Activated CD4-positive, alpha-beta memory T cell treated with anti-CD3 and anti-CD28 coated beads, Interleukin-2, amount 10 ng/mL, durations not matched to agents 7 days and 5 days (primary cell): Measurements from ENCODE around the gene TAOK3. TPM values are rescaled to one million over a fixed set of nuclear protein-coding genes. Genes with fewer than 3 reads are reported as not detected.
A peak's percentile ranks its signal among the peaks of the same experiment; 100 is the strongest.

Source experiments
- CTCF ChIA-PET: fragments of 350-600 bp; sonication (Branson Sonifier 250); formaldehyde crosslinking; loops from one replicate; lab custom pipeline; 2021; ENCODE audit warnings: antibody characterized with exemption, inconsistent platforms; lab: Charles Lee
- POLR2A ChIA-PET: fragments of 350-600 bp; sonication (Branson Sonifier 250); formaldehyde crosslinking; loops from one replicate; lab custom pipeline; 2021; ENCODE audit warnings: antibody characterized with exemption; lab: Charles Lee
- DNase-seq: peaks from one replicate; pipeline ENCODE4 v3.0.0-alpha.2; 2020
- H3K27ac Mint-ChIP-seq: one replicate; pipeline ENCODE4 v1.8.0; 2021; ENCODE audit warnings: mild to moderate bottlenecking, mixed read lengths
- H3K27me3 Mint-ChIP-seq: one replicate; pipeline ENCODE4 v1.8.0; 2021; ENCODE audit warnings: mixed read lengths
- H3K36me3 Mint-ChIP-seq: one replicate; pipeline ENCODE4 v1.8.0; 2021; ENCODE audit warnings: low read depth, mixed read lengths
- H3K4me1 Mint-ChIP-seq: one replicate; pipeline ENCODE4 v1.8.0; 2021; ENCODE audit warnings: mixed read lengths
- H3K4me3 Mint-ChIP-seq: one replicate; pipeline ENCODE4 v1.8.0; 2021; ENCODE audit warnings: mild to moderate bottlenecking, mixed read lengths
- H3K9me3 Mint-ChIP-seq: one replicate; pipeline ENCODE4 v1.8.0; 2021; ENCODE audit warnings: mixed read lengths
- total RNA-seq, 2 experiments: library from RNA; stranded (reverse); gene quantifications; one replicate each; pipeline ENCODE4 v1.2.3, GENCODE V29; 2021

The TAOK3 gene
- total RNA-seq, 2 experiments from 2014 or later = 61.9 to 65.5 TPM

GRCh38 chr12:118107694-118108093 lies 265.0 kb downstream of the TAOK3 start:
- Mint-ChIP-seq H3K27ac (no peak overlapping the region), H3K4me3 (no peak overlapping the region), H3K4me1 (peaks cover 6% of the 10 kb centered on the region), H3K36me3 (no peaks in the 10 kb centered on the region), H3K27me3 (peaks cover 8% of the 10 kb centered on the region), H3K9me3 (no peaks in the 10 kb centered on the region)
- DNase-seq = no peak
- POLR2A ChIA-PET = interaction anchor here (1.2 kb wide), 1 partner anchor 43 kb away, joined by 3 read pairs; no protein-coding TSS in a partner anchor
- CTCF ChIA-PET = no interaction called here

DNA sequence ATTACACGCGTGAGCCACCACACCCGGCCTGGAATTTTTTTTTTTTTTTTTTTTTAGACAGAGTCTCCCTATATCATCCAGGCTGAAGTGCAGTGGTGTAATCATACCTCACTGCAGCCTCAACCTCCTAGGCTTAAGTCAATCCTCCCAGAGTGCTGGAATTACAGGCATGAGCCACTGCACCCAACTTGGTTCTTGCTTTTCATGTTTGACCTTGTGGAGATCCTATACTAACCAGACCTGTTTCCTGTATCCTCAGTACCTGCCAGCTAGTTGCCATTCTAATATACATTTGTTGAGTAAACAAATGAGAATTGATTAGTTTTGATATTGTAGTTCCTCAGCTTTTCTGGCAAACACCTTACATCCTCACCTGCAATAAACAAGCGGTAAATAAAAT lies 265.7 kb downstream of the TAOK3 start:
- peaks cover 13% of the 10 kb centered on the region for H3K27me3 Mint-ChIP-seq
- H3K36me3 Mint-ChIP-seq = no peaks in the 10 kb centered on the region
- ChIA-PET CTCF (no interaction called here), POLR2A (no interaction called here)
- H3K4me3 Mint-ChIP-seq = no peak overlapping the region
- peaks cover 6% of the 10 kb centered on the region for H3K4me1 Mint-ChIP-seq
- no peak for DNase-seq
- H3K9me3 Mint-ChIP-seq = no peaks in the 10 kb centered on the region
- no peak overlapping the region for H3K27ac Mint-ChIP-seq

GRCh38 chr12:118103601-118104382 lies 268.9 kb downstream of the TAOK3 start, which contains the start of gene VSIG10:
Gene VSIG10, minus strand, starts transcription at chr12:118104011. Its CDS starts 340 bp downstream, at chr12:118103671.
- no peak within 1 kb of the TSS for H3K27ac Mint-ChIP-seq
- H3K4me3 Mint-ChIP-seq = peak within 1 kb of the TSS; percentile 71
- no peaks in the 10 kb centered on the region for H3K36me3 Mint-ChIP-seq
- CTCF ChIA-PET = interaction anchor here (1.0 to 1.3 kb wide), 2 partner anchors 16 to 38 kb away, joined by 3 to 4 read pairs; no protein-coding TSS in a partner anchor
- no peaks in the 10 kb centered on the region for H3K9me3 Mint-ChIP-seq
- DNase-seq = peak; percentile 25
- POLR2A ChIA-PET = no interaction called here
- H3K4me1 Mint-ChIP-seq = peaks cover 6% of the 10 kb centered on the region
- H3K27me3 Mint-ChIP-seq = peaks cover 13% of the 10 kb centered on the region

DNA sequence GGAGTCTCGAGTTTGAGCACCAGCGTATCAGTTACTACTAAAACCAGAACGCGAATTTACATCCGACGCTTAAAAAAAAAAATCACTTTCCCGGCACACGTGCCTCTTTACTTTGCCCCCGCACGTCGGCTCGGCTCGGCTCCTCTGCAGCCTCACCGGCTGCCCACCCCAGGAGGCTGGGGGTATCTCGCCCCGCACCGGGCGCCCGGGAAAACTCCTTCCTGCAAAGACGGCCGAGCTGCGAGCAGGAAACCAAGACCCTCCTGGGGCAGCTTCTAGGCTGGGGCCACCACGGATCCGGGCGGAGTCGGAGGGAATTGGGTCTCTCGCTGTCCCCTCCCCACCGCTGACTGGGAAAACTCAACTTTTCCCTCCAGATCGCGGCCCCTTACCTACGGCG lies 269.5 kb downstream of the TAOK3 start:
- peak overlapping the region; percentile 71 for H3K4me3 Mint-ChIP-seq
- ChIA-PET POLR2A (no interaction called here), CTCF (interaction anchor here (1.3 kb wide), 1 partner anchor 38 kb away, joined by 3 read pairs; no protein-coding TSS in a partner anchor)
- peak; percentile 16 for DNase-seq
- H3K9me3 Mint-ChIP-seq = no peaks in the 10 kb centered on the region
- H3K27ac Mint-ChIP-seq = no peak overlapping the region
- H3K4me1 Mint-ChIP-seq = peaks cover 6% of the 10 kb centered on the region
- H3K36me3 Mint-ChIP-seq = no peaks in the 10 kb centered on the region
- H3K27me3 Mint-ChIP-seq = peaks cover 13% of the 10 kb centered on the region

DNA sequence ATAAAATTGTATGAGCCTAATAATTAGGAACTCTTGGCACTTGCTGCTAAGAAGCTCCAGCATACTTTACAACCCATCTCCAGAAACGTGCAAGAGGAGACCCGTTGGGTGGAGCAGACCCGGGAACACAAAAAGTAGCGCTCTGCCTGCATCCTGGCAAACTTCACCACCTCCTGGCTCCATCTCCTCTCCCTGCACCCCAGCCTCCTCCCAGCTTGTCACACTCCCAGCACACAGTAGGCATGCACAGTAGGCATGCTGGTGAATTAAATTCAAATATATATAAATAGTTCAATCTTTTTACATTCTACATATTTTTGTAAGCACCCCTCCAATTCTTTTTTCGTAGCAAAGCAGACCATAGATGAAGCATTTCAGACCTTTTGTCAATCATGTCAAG lies 270.1 kb downstream of the TAOK3 start:
- peaks cover 13% of the 10 kb centered on the region for H3K27me3 Mint-ChIP-seq
- H3K36me3 Mint-ChIP-seq = no peaks in the 10 kb centered on the region
- H3K27ac Mint-ChIP-seq = no peak overlapping the region
- H3K4me1 Mint-ChIP-seq = peaks cover 6% of the 10 kb centered on the region
- no peaks in the 10 kb centered on the region for H3K9me3 Mint-ChIP-seq
- ChIA-PET CTCF (interaction anchor here (0.6 to 1.3 kb wide), 2 partner anchors 37 to 86 kb away, joined by 3 read pairs; partner anchors contain the start of gene RFC5), POLR2A (interaction anchor here (0.8 to 1.8 kb wide), 2 partner anchors 23 to 257 kb away, joined by 3 to 4 read pairs; no protein-coding TSS in a partner anchor)
- DNase-seq = no peak
- H3K4me3 Mint-ChIP-seq = peak overlapping the region; percentile 71

GRCh38 chr12:118102070-118102469 lies 270.6 kb downstream of the TAOK3 start:
- DNase-seq = no peak
- ChIA-PET POLR2A (interaction anchor here (0.8 to 1.8 kb wide), 2 partner anchors 23 to 257 kb away, joined by 3 to 4 read pairs; no protein-coding TSS in a partner anchor), CTCF (interaction anchor here (1.0 kb wide), 1 partner anchor 47 kb away, joined by 3 read pairs; no protein-coding TSS in a partner anchor)
- Mint-ChIP-seq H3K4me1 (peaks cover 6% of the 10 kb centered on the region), H3K27me3 (peaks cover 13% of the 10 kb centered on the region), H3K4me3 (no peak overlapping the region), H3K9me3 (no peaks in the 10 kb centered on the region), H3K27ac (no peak overlapping the region), H3K36me3 (no peaks in the 10 kb centered on the region)

- no peaks in the 10 kb centered on the region for H3K9me3 Mint-ChIP-seq
- H3K27ac Mint-ChIP-seq = no peak overlapping the region
- H3K4me3 Mint-ChIP-seq = no peak overlapping the region
- ChIA-PET POLR2A (interaction anchor here (1.8 kb wide), 1 partner anchor 258 kb away, joined by 4 read pairs; no protein-coding TSS in a partner anchor), CTCF (interaction anchor here (1.0 kb wide), 1 partner anchor 46 kb away, joined by 3 read pairs; no protein-coding TSS in a partner anchor)
- H3K4me1 Mint-ChIP-seq = peaks cover 6% of the 10 kb centered on the region
- H3K36me3 Mint-ChIP-seq = no peaks in the 10 kb centered on the region
- peaks cover 13% of the 10 kb centered on the region for H3K27me3 Mint-ChIP-seq
- DNase-seq = no peak
Observed at GRCh38 chr12:118101051-118101450, 271.7 kb downstream of the TAOK3 start.

Other genes with a start within 250 kb of the TAOK3 start
- gene PEBP1, start 236.8 kb downstream of the TAOK3 start, total RNA-seq = 10 to 100 TPM; 75.5 to 76.7 TPM
- 10 to 100 TPM; 27.8 to 28.6 TPM for gene SUDS3, start 3.6 kb upstream of the TAOK3 start, total RNA-seq